22Rv1 (cell line): ENCODE results near the gene IFT122.

Experiments used
- CTCF ChIP-seq: fragments of 450-650 bp; IDR thresholded peaks from 2 replicates; pipeline ENCODE4 v1.5.1; 2017; ENCODE audit warnings: mild to moderate bottlenecking
- ZFX ChIP-seq: fragments of 450-650 bp; IDR thresholded peaks from 2 replicates; pipeline ENCODE4 v1.6.1; 2017; ENCODE audit warnings: antibody characterized with exemption, borderline replicate concordance

DNA sequence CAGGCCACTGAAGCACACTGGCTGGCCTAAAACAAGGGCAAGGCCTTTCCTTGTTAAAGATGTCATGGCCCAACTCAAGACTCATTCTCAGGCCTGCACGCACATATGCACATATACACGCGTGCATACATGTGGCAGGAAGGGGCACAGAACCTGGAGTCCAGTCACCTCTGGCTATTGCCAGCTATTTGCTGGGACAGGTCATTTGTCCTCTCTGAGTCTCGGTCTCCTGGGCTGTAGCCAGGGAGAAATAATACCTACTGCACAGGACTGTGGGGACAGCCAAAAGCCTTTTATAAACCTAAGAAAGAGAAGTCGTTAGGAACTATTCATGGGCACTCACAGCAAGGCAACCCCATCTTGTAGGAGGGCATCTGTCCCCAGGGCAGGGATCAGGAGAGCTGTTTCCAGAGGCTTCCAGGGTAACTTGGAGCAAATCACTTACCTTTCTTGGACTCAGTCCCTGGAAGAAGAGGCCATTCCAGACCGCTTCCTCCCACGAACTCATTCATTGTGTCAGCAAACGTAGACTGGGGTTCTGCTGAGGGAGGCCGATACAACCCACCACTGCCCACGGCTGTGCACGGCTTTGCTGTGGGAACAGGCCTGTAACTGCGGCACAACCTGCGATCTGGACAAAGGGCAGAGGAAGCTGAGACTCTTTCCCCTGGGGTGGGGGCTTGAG lies 47.3 kb downstream of the IFT122 start:
- no peak for TF ChIP-seq CTCF
- TF ChIP-seq ZFX: no peak
